Activated T-cell treated with anti-CD3 and anti-CD28 coated beads, Interleukin-2, amount 50 U/mL, for 4 hours (primary cell): ENCODE results near the gene C5orf63. TPM values are rescaled to one million over a fixed set of nuclear protein-coding genes. Genes with fewer than 3 reads are reported as not detected.
A peak's percentile ranks its signal among the peaks of the same experiment; 100 is the strongest.
"Not testable (repeated sequence)": the region's sequence is repeated elsewhere in the genome, so short reads cannot be mapped to it uniquely, and the experiment has no call there.

Experiments
- ATAC-seq, 2 donors: fragments of 200-7000 bp; cut with Tn5 transposase; one replicate each; pipeline ENCODE4 v1.10.0; 2021
- DNase-seq: peaks from one replicate; pipeline ENCODE4 v3.0.0-alpha.2; 2020
- H3K27me3 Mint-ChIP-seq: one replicate; pipeline ENCODE4 v1.8.0; 2021; ENCODE audit warnings: low read depth, mixed read lengths
- H3K36me3 Mint-ChIP-seq: one replicate; pipeline ENCODE4 v1.8.0; 2022; ENCODE audit warnings: mixed read lengths; ENCODE audit not compliant: insufficient read depth
- H3K4me1 Mint-ChIP-seq: one replicate; pipeline ENCODE4 v1.8.0; 2021; ENCODE audit warnings: low read depth, mixed read lengths
- H3K4me3 Mint-ChIP-seq: one replicate; pipeline ENCODE4 v1.8.0; 2021; ENCODE audit warnings: mild to moderate bottlenecking, moderate library complexity, mixed read lengths
- H3K9me3 Mint-ChIP-seq: one replicate; pipeline ENCODE4 v1.8.0; 2021; ENCODE audit warnings: mixed read lengths
- total RNA-seq, 3 donors: library from RNA; stranded (reverse); gene quantifications; one replicate each; pipeline ENCODE4 v1.2.1, GENCODE V29; 2021

Gene C5orf63
- total RNA-seq, 3 donors from 2014 or later: 5.4 to 6.9 (median 6.1) TPM

DNA sequence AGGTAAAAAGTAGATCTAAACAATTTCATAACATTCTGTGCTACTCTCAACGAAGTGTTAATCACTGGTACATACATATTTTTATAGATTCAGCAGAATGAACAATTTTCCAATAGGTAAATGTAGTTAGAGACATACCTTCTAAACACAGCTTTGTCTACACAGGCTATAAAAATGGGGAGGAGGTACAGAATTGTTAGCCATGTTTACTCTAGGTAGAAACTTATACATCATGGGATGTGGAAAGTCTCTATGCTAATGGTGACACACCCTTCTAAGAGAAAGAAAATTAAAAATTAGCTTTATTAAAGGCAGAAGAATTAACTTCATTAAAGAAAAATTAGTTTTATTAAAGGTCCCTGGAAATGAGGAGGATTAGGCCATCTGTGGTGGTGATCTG is 11.8 kb downstream of the C5orf63 start:
- Mint-ChIP-seq H3K4me1 (peaks cover 6% of the 10 kb centered on the region), H3K9me3 (no peaks in the 10 kb centered on the region), H3K36me3 (peaks cover 27% of the 10 kb centered on the region), H3K4me3 (no peak overlapping the region), H3K27me3 (no peaks in the 10 kb centered on the region)
- ATAC-seq (no peak), DNase-seq (no peak)

GRCh38 chr5:127060470-127060985 is 12.8 kb downstream of the C5orf63 start:
- ATAC-seq (peak in 1 of 2 donors; percentile 38), DNase-seq (no peak)
- H3K9me3 Mint-ChIP-seq: peaks cover 4% of the 10 kb centered on the region
- H3K36me3 Mint-ChIP-seq: peaks cover 35% of the 10 kb centered on the region
- H3K4me1 Mint-ChIP-seq: peaks cover 6% of the 10 kb centered on the region
- H3K27me3 Mint-ChIP-seq: no peaks in the 10 kb centered on the region
- H3K4me3 Mint-ChIP-seq: no peak overlapping the region

GRCh38 chr5:127056896-127057295 is 16.4 kb downstream of the C5orf63 start:
- H3K4me3 Mint-ChIP-seq: no peak overlapping the region
- H3K27me3 Mint-ChIP-seq: no peaks in the 10 kb centered on the region
- peaks cover 6% of the 10 kb centered on the region for H3K4me1 Mint-ChIP-seq
- ATAC-seq (no peak), DNase-seq (no peak)
- peaks cover 4% of the 10 kb centered on the region for H3K9me3 Mint-ChIP-seq
- peaks cover 43% of the 10 kb centered on the region for H3K36me3 Mint-ChIP-seq

GRCh38 chr5:127055880-127056653 is 17.2 kb downstream of the C5orf63 start:
- no peak for DNase-seq
- Mint-ChIP-seq H3K36me3 (peaks cover 46% of the 10 kb centered on the region), H3K4me3 (no peak overlapping the region), H3K4me1 (peaks cover 6% of the 10 kb centered on the region), H3K27me3 (no peaks in the 10 kb centered on the region), H3K9me3 (peaks cover 4% of the 10 kb centered on the region)
- ATAC-seq: no peak

- not testable (repeated sequence) for H3K9me3 Mint-ChIP-seq, DNase-seq, ATAC-seq, H3K4me1 Mint-ChIP-seq, H3K27me3 Mint-ChIP-seq, H3K4me3 Mint-ChIP-seq
- H3K36me3 Mint-ChIP-seq: peaks cover 45% of the 10 kb centered on the region
These were observed 19.8 kb downstream of the C5orf63 start for GRCh38 chr5:127053551-127053950.

DNA sequence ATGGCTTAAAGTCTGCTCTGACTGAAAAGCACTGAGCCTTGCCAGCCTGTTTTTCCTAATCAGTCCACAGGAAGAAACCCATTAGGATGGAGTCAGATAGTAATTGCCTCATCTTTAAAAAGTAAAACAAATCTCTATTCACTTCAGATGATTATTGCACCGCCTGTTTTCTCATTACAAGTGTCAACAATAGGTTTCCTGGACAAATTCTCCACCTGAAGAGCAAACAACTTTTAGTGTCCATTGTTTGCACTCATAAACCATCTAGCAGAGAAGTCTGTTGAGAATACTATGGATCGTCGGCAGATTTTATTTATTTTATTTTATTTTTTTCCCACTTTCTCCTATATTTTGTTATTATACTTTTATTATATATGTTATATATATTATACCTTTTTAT is 20.3 kb downstream of the C5orf63 start:
- no peak overlapping the region for H3K4me3 Mint-ChIP-seq
- H3K4me1 Mint-ChIP-seq: no peaks in the 10 kb centered on the region
- H3K36me3 Mint-ChIP-seq: peaks cover 43% of the 10 kb centered on the region
- H3K9me3 Mint-ChIP-seq: peaks cover 4% of the 10 kb centered on the region
- no peaks in the 10 kb centered on the region for H3K27me3 Mint-ChIP-seq
- ATAC-seq (no peak), DNase-seq (no peak)

- peaks cover 35% of the 10 kb centered on the region for H3K36me3 Mint-ChIP-seq
- H3K27me3 Mint-ChIP-seq: no peaks in the 10 kb centered on the region
- ATAC-seq (no peak), DNase-seq (no peak)
- H3K4me3 Mint-ChIP-seq: no peak overlapping the region
- H3K4me1 Mint-ChIP-seq: no peaks in the 10 kb centered on the region
- H3K9me3 Mint-ChIP-seq: peaks cover 4% of the 10 kb centered on the region
These were observed 21.7 kb downstream of the C5orf63 start for GRCh38 chr5:127051591-127051990.

- Mint-ChIP-seq H3K4me1 (no peaks in the 10 kb centered on the region), H3K4me3 (no peak overlapping the region), H3K9me3 (no peaks in the 10 kb centered on the region), H3K36me3 (peaks cover 11% of the 10 kb centered on the region), H3K27me3 (no peaks in the 10 kb centered on the region)
- ATAC-seq: no peak
- no peak for DNase-seq
These were observed 26.8 kb downstream of the C5orf63 start for GRCh38 chr5:127046343-127047072.

- no peak overlapping the region for H3K4me3 Mint-ChIP-seq
- H3K4me1 Mint-ChIP-seq: no peaks in the 10 kb centered on the region
- DNase-seq (no peak), ATAC-seq (no peak)
- no peaks in the 10 kb centered on the region for H3K9me3 Mint-ChIP-seq
- H3K36me3 Mint-ChIP-seq: peaks cover 2% of the 10 kb centered on the region
- H3K27me3 Mint-ChIP-seq: no peaks in the 10 kb centered on the region
These were observed 30.7 kb downstream of the C5orf63 start for GRCh38 chr5:127042593-127042992.

DNA sequence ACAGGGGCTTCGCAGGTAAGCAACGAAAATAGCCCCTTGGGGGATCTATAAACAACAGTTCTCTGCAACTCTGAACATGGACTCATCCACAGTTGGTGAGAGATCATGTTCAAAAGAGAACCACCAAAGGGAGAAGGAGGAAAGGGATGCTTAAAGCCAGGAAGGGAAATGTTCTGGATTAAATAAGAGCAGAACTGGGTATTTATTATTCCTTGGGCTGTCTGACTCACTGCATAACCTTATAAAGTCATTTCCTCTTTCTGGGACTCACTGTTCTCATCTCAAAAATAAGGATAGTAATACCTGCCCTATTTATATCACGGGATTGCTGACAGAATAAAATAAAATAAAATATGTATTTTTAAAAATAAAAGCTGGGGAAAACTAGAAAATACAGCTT is 31.7 kb downstream of the C5orf63 start:
- no peaks in the 10 kb centered on the region for H3K9me3 Mint-ChIP-seq
- H3K4me3 Mint-ChIP-seq: no peak overlapping the region
- no peaks in the 10 kb centered on the region for H3K4me1 Mint-ChIP-seq
- DNase-seq (no peak), ATAC-seq (no peak)
- H3K27me3 Mint-ChIP-seq: no peaks in the 10 kb centered on the region
- peaks cover 2% of the 10 kb centered on the region for H3K36me3 Mint-ChIP-seq

- Mint-ChIP-seq H3K4me3 (no peak overlapping the region), H3K4me1 (no peaks in the 10 kb centered on the region), H3K36me3 (peaks cover 4% of the 10 kb centered on the region), H3K27me3 (no peaks in the 10 kb centered on the region), H3K9me3 (no peaks in the 10 kb centered on the region)
- ATAC-seq (no peak), DNase-seq (no peak)
These were observed 32.3 kb downstream of the C5orf63 start for GRCh38 chr5:127040796-127041520.

DNA sequence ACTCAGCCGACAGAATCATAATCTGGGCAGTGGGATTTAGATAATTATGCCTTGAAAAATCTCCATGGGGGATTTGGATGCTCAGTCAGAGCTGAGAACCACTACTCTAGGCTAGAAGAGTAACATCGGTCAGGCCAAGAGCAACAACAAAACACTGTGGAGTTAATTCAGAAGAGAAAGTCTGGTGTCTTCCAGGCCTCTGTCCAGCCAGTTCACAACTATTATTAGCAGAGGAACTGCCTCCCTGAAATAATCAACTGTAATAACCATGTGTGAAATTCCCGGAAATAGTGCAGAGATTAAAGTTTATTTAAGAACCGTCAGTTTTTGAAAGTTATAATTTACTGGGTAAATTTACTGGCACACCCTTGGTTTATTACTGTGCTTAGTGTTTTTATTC is 34.8 kb downstream of the C5orf63 start:
- Mint-ChIP-seq H3K4me3 (no peak overlapping the region), H3K27me3 (no peaks in the 10 kb centered on the region), H3K4me1 (no peaks in the 10 kb centered on the region), H3K9me3 (no peaks in the 10 kb centered on the region), H3K36me3 (peaks cover 4% of the 10 kb centered on the region)
- ATAC-seq: no peak
- no peak for DNase-seq

- DNase-seq (no peak), ATAC-seq (no peak)
- Mint-ChIP-seq H3K9me3 (no peaks in the 10 kb centered on the region), H3K27me3 (peaks cover 6% of the 10 kb centered on the region), H3K4me3 (peak overlapping the region; percentile 89), H3K36me3 (peaks cover 2% of the 10 kb centered on the region), H3K4me1 (peaks cover 16% of the 10 kb centered on the region)
These were observed 41.5 kb downstream of the C5orf63 start for GRCh38 chr5:127031863-127032232.

GRCh38 chr5:127031147-127031862 is 42.0 kb downstream of the C5orf63 start:
- DNase-seq: peak; percentile 8
- Mint-ChIP-seq H3K36me3 (peaks cover 2% of the 10 kb centered on the region), H3K4me3 (peak overlapping the region; percentile 89), H3K9me3 (no peaks in the 10 kb centered on the region), H3K27me3 (peaks cover 6% of the 10 kb centered on the region), H3K4me1 (peaks cover 16% of the 10 kb centered on the region)
- no peak for ATAC-seq
